GM18520 (cell line): Measurements from ENCODE around the gene SRCIN1.

Experiments
- ATAC-seq: cut with Tn5 transposase; IDR thresholded peaks from one replicate; pipeline ENCODE4 v1.9.1; 2021; ENCODE audit not compliant: unreplicated experiment

The SRCIN1 gene

GRCh38 chr17:38617967-38618760 is 12.4 kb upstream of the SRCIN1 start:
- no peak for ATAC-seq

- no peak for ATAC-seq
Measured at GRCh38 chr17:38617074-38617860, 11.5 kb upstream of the SRCIN1 start.

GRCh38 chr17:38616361-38616760 is 10.6 kb upstream of the SRCIN1 start:
- no peak for ATAC-seq

- ATAC-seq = no peak
Measured at GRCh38 chr17:38613981-38614779, 8.4 kb upstream of the SRCIN1 start.

- ATAC-seq = no peak
Measured at GRCh38 chr17:38613525-38613980, 7.8 kb upstream of the SRCIN1 start.

GRCh38 chr17:38611872-38612376 is 6.2 kb upstream of the SRCIN1 start:
- no peak for ATAC-seq

GRCh38 chr17:38611070-38611786 is 5.5 kb upstream of the SRCIN1 start:
- no peak for ATAC-seq

- ATAC-seq = no peak
Measured at GRCh38 chr17:38609280-38610031, 3.7 kb upstream of the SRCIN1 start.

- no peak for ATAC-seq
Measured at GRCh38 chr17:38608648-38609047, 2.9 kb upstream of the SRCIN1 start.

GRCh38 chr17:38606646-38607611 is 1.2 kb upstream of the SRCIN1 start:
- no peak for ATAC-seq

GRCh38 chr17:38605411-38605840 is 326 bp downstream of the SRCIN1 start:
- ATAC-seq = no peak

GRCh38 chr17:38604479-38605403 is 1.0 kb downstream of the SRCIN1 start:
- ATAC-seq = no peak

GRCh38 chr17:38603786-38604478 is 1.8 kb downstream of the SRCIN1 start:
- ATAC-seq = no peak

- no peak for ATAC-seq
Measured at GRCh38 chr17:38602956-38603785, 2.6 kb downstream of the SRCIN1 start.

- ATAC-seq = no peak
Measured at GRCh38 chr17:38602453-38602852, 3.3 kb downstream of the SRCIN1 start.
